ENCODE data around the gene TRIP12.
"Not testable (repeated sequence)": the region's sequence is repeated elsewhere in the genome, so short reads cannot be mapped to it uniquely, and the experiment has no call there.

Gene TRIP12

DNA sequence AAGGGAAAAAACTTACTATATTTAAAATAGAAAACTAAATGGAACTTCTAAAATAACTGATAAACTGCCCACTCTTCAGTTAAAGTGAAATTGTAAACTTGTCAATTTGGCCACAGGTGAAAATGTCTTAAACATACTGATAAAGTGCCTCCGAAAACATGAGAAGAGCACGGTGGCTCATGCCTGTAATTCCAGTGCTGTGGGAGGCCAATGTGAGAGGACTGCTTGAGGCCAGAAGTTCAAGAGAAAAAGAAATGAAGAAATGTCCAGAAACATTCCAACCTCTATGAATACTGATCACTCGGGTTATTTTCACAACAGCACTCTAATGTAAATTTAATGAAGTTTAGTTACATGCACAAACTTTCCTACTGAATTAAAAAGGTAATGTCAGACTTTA is 144.1 kb downstream of the TRIP12 start:
- POLR2A ChIA-PET: no interaction called here
- CTCF ChIA-PET: interaction anchor here (5.7 kb wide), 1 partner anchor 24 kb away, joined by 72 read pairs; no protein-coding TSS in a partner anchor
- DNase-seq (ENCODE audit: extremely low spot score): no peak
- TF ChIP-seq, protein P1, sequence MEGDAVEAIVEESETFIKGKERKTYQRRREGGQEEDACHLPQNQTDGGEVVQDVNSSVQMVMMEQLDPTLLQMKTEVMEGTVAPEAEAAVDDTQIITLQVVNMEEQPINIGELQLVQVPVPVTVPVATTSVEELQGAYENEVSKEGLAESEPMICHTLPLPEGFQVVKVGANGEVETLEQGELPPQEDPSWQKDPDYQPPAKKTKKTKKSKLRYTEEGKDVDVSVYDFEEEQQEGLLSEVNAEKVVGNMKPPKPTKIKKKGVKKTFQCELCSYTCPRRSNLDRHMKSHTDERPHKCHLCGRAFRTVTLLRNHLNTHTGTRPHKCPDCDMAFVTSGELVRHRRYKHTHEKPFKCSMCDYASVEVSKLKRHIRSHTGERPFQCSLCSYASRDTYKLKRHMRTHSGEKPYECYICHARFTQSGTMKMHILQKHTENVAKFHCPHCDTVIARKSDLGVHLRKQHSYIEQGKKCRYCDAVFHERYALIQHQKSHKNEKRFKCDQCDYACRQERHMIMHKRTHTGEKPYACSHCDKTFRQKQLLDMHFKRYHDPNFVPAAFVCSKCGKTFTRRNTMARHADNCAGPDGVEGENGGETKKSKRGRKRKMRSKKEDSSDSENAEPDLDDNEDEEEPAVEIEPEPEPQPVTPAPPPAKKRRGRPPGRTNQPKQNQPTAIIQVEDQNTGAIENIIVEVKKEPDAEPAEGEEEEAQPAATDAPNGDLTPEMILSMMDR (IDR thresholded peaks at IDR 0.05; ENCODE audit: control extremely low read depth, extremely low read depth, low read depth, missing control alignments): no peak

DNA sequence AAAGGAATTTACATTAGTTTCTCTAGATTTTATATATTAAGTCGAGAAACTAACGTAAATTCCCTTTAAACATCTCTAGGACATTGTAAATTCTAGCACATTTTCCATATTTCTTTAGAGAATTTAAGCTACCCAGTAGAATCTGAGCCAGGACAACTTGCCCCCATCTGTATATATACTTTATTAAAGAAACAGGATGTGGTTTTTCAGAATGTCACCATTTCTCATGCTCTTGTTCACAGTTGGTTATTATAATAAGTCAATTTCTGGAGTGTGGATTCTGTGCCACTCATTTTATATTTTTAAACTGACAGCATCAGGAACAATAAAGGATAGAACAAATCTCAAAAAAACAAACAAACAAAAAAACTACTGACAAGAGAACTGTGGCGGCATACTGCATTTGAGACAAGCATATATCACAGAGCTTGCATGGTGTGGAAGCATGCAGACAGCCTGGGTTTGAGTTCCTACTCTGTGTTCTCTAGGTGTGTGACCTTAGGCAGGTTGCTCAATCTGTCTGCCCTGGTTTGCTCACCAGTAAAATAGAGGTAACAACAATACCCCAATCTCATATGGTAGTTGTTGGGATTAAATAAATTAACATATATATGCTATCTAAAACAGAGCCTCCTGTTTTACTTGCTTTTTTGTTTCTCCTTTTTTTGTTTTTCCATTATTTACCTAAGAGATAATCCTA is 146.0 kb downstream of the TRIP12 start:
- TF ChIP-seq, protein P1 (IDR thresholded peaks at IDR 0.05; ENCODE audit: control extremely low read depth, extremely low read depth, low read depth, missing control alignments): no peak
- ChIA-PET CTCF (interaction anchor here (1.3 kb wide), 1 partner anchor 10 kb away, joined by 3 read pairs; no protein-coding TSS in a partner anchor), POLR2A (no interaction called here)
- no peak for DNase-seq (ENCODE audit: extremely low spot score)

GRCh38 chr2:229774237-229774636 is 147.6 kb downstream of the TRIP12 start:
- TF ChIP-seq, protein P1 (IDR thresholded peaks at IDR 0.05; ENCODE audit: control extremely low read depth, extremely low read depth, low read depth, missing control alignments): no peak
- DNase-seq (ENCODE audit: extremely low spot score): no peak
- CTCF ChIA-PET: no interaction called here
- POLR2A ChIA-PET: interaction anchor here (0.5 kb wide), 1 partner anchor 12 kb away, joined by 3 read pairs; no protein-coding TSS in a partner anchor

DNA sequence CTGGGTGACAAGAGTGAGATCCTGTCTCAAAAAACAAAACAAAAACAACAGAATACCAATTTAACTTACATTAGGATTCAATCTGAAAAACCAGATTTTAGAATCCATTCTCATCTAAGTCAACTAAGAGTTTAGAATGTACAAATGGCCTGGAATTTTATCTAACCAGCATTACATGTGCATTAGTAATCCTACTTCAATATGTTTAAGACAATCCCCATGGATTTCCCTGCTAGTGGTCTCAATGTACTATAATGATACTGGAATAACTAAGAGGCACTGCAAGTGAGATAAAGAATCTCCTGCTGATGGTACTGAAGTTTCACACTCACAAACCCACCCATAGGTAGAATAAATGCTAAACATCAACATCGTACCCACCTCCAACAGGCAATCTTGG is 153.6 kb downstream of the TRIP12 start:
- TF ChIP-seq, protein P1 (IDR thresholded peaks at IDR 0.05; ENCODE audit: control extremely low read depth, extremely low read depth, low read depth, missing control alignments): no peak
- ChIA-PET POLR2A (no interaction called here), CTCF (no interaction called here)
- DNase-seq (ENCODE audit: extremely low spot score): no peak

DNA sequence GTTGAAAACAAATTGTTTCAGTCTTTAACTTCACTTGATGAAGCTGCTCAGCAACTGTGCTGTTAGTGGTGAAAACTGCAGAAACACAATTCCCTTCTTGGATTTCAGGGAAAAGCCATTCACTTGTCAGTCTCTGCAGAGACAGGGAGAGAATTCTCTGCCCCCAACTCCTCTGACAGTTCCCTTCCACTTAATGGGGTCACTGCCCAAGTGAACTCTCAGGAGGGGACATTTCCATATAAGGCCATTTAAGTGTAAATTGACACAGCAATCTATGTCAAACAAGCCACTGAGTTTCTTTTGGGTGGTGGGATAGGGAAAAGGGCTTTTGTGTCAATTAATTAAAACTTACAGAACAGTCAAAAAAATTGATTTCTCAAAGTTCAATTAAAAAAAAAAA is 156.1 kb downstream of the TRIP12 start:
- DNase-seq (ENCODE audit: extremely low spot score): no peak
- CTCF ChIA-PET: interaction anchor here (1.4 to 1.7 kb wide), 2 partner anchors 15 to 36 kb away, joined by 4 to 10 read pairs; no protein-coding TSS in a partner anchor
- TF ChIP-seq, protein P1 (IDR thresholded peaks at IDR 0.05; ENCODE audit: control extremely low read depth, extremely low read depth, low read depth, missing control alignments): no peak
- POLR2A ChIA-PET: no interaction called here

DNA sequence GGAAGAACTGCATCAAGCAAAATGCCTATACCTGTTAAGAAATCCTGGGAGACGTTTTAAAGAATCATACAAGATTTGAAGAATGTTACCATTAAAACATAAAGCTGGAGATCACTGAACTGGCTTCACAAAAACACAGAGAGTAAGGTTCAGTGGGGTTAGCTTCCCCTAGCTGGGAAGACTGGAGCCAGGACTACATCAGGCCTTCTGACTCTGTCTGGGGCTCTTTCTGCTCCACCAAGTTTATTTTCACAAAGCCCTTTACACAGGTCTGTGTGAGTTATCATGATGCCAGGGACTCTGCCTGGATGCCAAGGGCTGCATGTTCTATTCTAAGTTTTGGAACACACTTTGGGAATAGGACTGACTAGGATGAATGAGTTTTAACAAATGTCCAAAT is 160.1 kb downstream of the TRIP12 start:
- TF ChIP-seq, protein P1 (IDR thresholded peaks at IDR 0.05; ENCODE audit: control extremely low read depth, extremely low read depth, low read depth, missing control alignments): no peak
- ChIA-PET POLR2A (no interaction called here), CTCF (interaction anchor here (1.9 to 3.2 kb wide), 2 partner anchors 11 to 19 kb away, joined by 5 to 17 read pairs; no protein-coding TSS in a partner anchor)
- DNase-seq (ENCODE audit: extremely low spot score): no peak

DNA sequence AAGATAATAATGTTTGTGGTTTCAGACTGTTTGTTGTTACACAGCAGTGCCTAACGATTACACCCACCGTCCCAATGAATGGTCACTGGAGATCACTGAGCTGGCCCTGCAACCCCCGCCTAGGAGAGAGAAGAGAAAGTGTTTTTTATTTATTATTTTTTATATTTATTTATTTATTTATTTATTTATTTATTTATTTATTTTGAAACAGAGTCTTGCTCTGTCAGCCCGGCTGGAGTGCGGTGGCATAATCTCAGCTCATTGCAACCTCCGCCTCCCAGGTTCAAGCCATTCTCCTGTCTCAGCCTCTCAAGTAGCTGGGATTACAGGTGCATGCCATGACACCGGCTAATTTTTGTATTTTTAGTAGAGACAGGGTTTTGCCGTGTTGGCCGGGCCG is 164.3 kb downstream of the TRIP12 start:
- POLR2A ChIA-PET; DNase-seq (ENCODE audit: extremely low spot score): not testable (repeated sequence)
- CTCF ChIA-PET: interaction anchor here (1.1 kb wide), 1 partner anchor 43 kb away, joined by 3 read pairs; no protein-coding TSS in a partner anchor

Measured in GM10248 (cell line).